IPS DF 4.7 (cell line): Measurements from ENCODE around the gene MRPL42.
"Not testable (repeated sequence)": the region's sequence is repeated elsewhere in the genome, so short reads cannot be mapped to it uniquely, and the experiment has no call there.

Experiments
- DNase-seq: peaks from one replicate; pipeline ENCODE4 v3.0.0-alpha.2; 2013; ENCODE audit warnings: low spot score; ENCODE audit errors: extremely low read depth

MRPL42 gene

GRCh38 chr12:93540466-93540865 is 73.2 kb downstream of the MRPL42 start:
- DNase-seq = no peak

DNA sequence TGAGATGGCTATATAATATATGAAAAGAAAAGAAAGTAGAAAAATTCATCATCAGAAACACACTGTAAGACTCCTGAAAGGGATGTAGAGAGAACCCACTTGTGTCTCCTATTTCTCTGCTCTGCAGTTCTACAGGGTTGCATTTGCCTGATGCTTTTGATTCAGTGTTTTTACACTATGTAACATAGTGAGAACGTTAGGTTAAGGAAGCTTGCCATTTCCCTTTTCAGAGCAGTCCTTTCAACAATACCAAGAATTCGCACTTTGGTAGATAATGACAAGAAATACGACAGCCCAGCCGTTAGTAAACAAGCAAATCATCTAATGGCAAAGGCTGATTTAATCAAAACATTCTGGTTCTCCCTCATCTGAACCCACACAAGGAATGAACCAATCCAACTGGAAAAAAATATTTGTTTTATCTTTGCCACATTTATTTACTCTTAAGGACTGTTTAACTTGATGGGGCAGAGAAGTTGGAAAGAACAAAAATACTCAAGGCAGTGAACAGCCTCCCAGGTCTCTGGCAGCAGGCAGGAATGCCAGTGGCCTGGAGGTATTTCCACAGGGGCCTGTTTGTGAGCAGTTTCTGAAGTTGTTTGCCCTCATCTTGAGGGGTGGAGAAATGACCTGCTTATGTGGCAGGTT is 74.4 kb downstream of the MRPL42 start:
- no peak for DNase-seq

GRCh38 chr12:93547778-93548177 is 80.5 kb downstream of the MRPL42 start:
- no peak for DNase-seq

- no peak for DNase-seq
Measured at GRCh38 chr12:93549174-93549573, 81.9 kb downstream of the MRPL42 start.

DNA sequence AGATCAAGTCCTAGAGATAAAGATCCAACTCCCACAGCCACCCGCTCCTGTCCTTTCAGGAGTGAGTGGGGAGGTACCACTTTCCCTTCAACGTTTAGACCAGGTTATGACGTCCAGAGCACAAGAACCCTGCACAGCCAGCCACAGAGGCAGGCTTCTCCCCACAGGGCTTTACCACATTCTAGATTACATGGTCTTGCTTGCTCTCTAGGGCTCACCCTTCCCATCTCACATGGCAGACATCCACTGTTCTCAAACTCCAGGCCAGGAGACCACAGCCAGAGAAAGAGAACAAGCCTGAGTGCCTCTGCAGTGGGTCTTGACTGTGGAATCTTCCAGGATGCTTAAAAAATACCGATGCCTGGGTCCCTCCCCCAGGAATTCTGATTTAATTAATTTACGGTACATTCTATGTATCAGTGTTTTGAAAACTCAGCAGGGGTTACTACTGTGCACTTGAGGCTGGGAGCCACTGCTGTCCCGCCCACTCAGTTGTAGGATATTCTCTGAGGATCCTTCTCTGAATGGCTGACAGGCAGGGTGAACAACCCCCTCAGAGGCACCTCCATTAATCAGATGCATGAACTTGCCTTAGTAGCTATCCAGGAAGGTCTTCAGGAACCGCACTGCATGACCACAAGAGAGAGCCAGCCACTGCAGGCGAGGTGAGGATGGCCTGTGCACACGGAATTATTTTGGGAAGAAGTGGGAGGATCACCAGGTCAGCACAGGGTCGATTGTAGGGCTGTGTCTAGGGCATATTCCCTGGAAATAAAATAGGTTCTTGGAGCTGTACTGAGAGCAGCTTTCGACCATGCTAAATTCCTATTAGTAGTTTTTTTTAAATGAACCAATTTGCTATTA is 83.7 kb downstream of the MRPL42 start:
- DNase-seq = no peak

DNA sequence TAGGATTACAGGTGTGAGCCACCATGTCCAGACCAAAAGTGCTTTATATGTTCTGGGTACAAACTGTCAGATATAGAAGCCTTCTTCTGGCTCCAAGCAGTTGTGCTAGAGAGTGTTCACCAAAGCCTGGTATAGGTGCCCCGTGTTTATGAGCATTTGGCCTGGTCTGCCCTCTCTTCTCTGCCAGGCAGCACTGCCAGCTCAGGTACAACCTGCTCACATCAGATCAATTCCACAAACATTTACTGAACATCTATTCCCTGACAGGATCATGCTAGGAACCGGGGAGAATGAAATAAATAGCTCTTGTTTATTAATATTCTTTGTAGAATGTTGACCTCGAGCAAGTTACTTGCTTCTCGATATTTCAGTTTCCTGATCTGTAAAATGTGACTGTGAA is 85.1 kb downstream of the MRPL42 start:
- no peak for DNase-seq

GRCh38 chr12:93557879-93558278 is 90.6 kb downstream of the MRPL42 start:
- not testable (repeated sequence) for DNase-seq

- DNase-seq = not testable (repeated sequence)
Measured at GRCh38 chr12:93558685-93559084, 91.4 kb downstream of the MRPL42 start.

GRCh38 chr12:93563807-93564538 is 96.7 kb downstream of the MRPL42 start:
- no peak for DNase-seq

GRCh38 chr12:93565760-93566159 is 98.4 kb downstream of the MRPL42 start:
- no peak for DNase-seq
